Trophoblast cell (in vitro differentiated cells and primary cell): ENCODE data around the gene STEEP1. TPM values are rescaled to one million over a fixed set of nuclear protein-coding genes. Genes with fewer than 3 reads are reported as not detected.

Source experiments
- DNase-seq, 2 donors: peaks; one replicate each; pipeline ENCODE4 v3.0.0-alpha.2; 2016
- H2AFZ ChIP-seq: 2 replicates; pipeline ENCODE4 v1.6.1; 2013; ENCODE audit warnings: low read length, moderate library complexity, mild to moderate bottlenecking; ENCODE audit not compliant: insufficient read depth, poor library complexity
- H2AK5ac ChIP-seq: 2 replicates; pipeline ENCODE4 v1.6.1; 2013; ENCODE audit warnings: mild to moderate bottlenecking, low read length
- H2BK120ac ChIP-seq: 2 replicates; pipeline ENCODE4 v1.6.1; 2013; ENCODE audit warnings: low read length, mild to moderate bottlenecking, moderate library complexity; ENCODE audit not compliant: insufficient read depth, poor library complexity
- H2BK12ac ChIP-seq: 2 replicates; pipeline ENCODE4 v1.6.1; 2013; ENCODE audit warnings: mild to moderate bottlenecking, low read length, moderate library complexity
- H2BK5ac ChIP-seq: 2 replicates; pipeline ENCODE4 v1.6.1; 2013; ENCODE audit warnings: low read length, low read depth, moderate library complexity, mild to moderate bottlenecking; ENCODE audit not compliant: poor library complexity
- H3K14ac ChIP-seq: 2 replicates; pipeline ENCODE4 v1.6.1; 2013; ENCODE audit warnings: mild to moderate bottlenecking, low read length
- H3K18ac ChIP-seq: 2 replicates; pipeline ENCODE4 v1.6.1; 2013; ENCODE audit warnings: mild to moderate bottlenecking, low read length
- H3K23ac ChIP-seq: 2 replicates; pipeline ENCODE4 v1.6.1; 2013; ENCODE audit warnings: low read length
- H3K27ac ChIP-seq: 2 replicates; pipeline ENCODE4 v1.5.1; 2013; ENCODE audit warnings: low read depth, mild to moderate bottlenecking, inconsistent platforms, low read length, moderate library complexity
- H3K27me3 ChIP-seq: 2 replicates; pipeline ENCODE4 v1.6.1; 2013; ENCODE audit warnings: inconsistent platforms, mild to moderate bottlenecking, low read length, moderate library complexity; ENCODE audit not compliant: insufficient read depth
- H3K36me3 ChIP-seq, 2 experiments: 1 replicate in 1 of 2; 2 replicates in 1 of 2; pipeline ENCODE4 v1.6.1; 2013; ENCODE audit warnings: low read length in 2 of 2, mild to moderate bottlenecking in 2 of 2, moderate library complexity in 1 of 2; ENCODE audit not compliant: insufficient read depth in 2 of 2, control insufficient read depth in 1 of 2
- H3K4ac ChIP-seq: 2 replicates; pipeline ENCODE4 v1.6.1; 2013; ENCODE audit warnings: low read depth, mild to moderate bottlenecking, low read length, moderate library complexity
- H3K4me1 ChIP-seq, 2 experiments: 1 replicate in 1 of 2; 2 replicates in 1 of 2; pipeline ENCODE4 v1.6.1; 2013; ENCODE audit warnings: low read length in 2 of 2, mild to moderate bottlenecking in 2 of 2, moderate library complexity in 1 of 2; ENCODE audit not compliant: insufficient read depth in 2 of 2, control insufficient read depth in 1 of 2
- H3K4me2 ChIP-seq: 2 replicates; pipeline ENCODE4 v1.6.1; 2013; ENCODE audit warnings: inconsistent platforms, mild to moderate bottlenecking, low read length, moderate library complexity
- H3K4me3 ChIP-seq: 2 replicates; pipeline ENCODE4 v1.5.1; 2013; ENCODE audit warnings: mild to moderate bottlenecking, low read depth, low read length, inconsistent platforms
- H3K79me1 ChIP-seq: one replicate; pipeline ENCODE4 v1.6.1; 2013; ENCODE audit warnings: low read length
- H3K79me2 ChIP-seq: 2 replicates; pipeline ENCODE4 v1.6.1; 2013; ENCODE audit warnings: low read length, mild to moderate bottlenecking; ENCODE audit not compliant: control insufficient read depth, insufficient read depth, poor library complexity
- H3K9ac ChIP-seq: 2 replicates; pipeline ENCODE4 v1.6.1; 2013; ENCODE audit warnings: mild to moderate bottlenecking, low read length
- H3K9me3 ChIP-seq: 2 replicates; pipeline ENCODE4 v1.6.1; 2013; ENCODE audit warnings: low read depth, mild to moderate bottlenecking, control low read depth, inconsistent platforms, low read length; ENCODE audit not compliant: insufficient read depth
- H4K12ac ChIP-seq: 2 replicates; pipeline ENCODE4 v1.6.1; 2013; ENCODE audit warnings: low read depth, mild to moderate bottlenecking, low read length, moderate library complexity
- H4K8ac ChIP-seq: 2 replicates; pipeline ENCODE4 v1.6.1; 2013; ENCODE audit warnings: low read depth, mild to moderate bottlenecking, low read length, moderate library complexity
- H4K91ac ChIP-seq: one replicate; pipeline ENCODE4 v1.6.1; 2013; ENCODE audit warnings: low read depth, mild to moderate bottlenecking, low read length, moderate library complexity
- WGBS: extraction: QIAGEN DNeasy Blood & Tissue Kit; methylation state at CpG from one replicate; pipeline ENCODE4 v1.1.7; 2013; ENCODE audit warnings: missing lambda C conversion rate; ENCODE audit not compliant: insufficient read length, insufficient coverage; ENCODE audit errors: extremely low coverage; 5-methylcytosine and 5-hydroxymethylcytosine counted together
- polyA plus RNA-seq: library from polyadenylated mRNA; stranded (reverse); fragments of 200-250 nt; gene quantifications from 2 replicates; pipeline ENCODE4 v1.2.3, GENCODE V29; 2013

STEEP1 gene
- 23.7 TPM in 2 replicates for polyA plus RNA-seq

DNA sequence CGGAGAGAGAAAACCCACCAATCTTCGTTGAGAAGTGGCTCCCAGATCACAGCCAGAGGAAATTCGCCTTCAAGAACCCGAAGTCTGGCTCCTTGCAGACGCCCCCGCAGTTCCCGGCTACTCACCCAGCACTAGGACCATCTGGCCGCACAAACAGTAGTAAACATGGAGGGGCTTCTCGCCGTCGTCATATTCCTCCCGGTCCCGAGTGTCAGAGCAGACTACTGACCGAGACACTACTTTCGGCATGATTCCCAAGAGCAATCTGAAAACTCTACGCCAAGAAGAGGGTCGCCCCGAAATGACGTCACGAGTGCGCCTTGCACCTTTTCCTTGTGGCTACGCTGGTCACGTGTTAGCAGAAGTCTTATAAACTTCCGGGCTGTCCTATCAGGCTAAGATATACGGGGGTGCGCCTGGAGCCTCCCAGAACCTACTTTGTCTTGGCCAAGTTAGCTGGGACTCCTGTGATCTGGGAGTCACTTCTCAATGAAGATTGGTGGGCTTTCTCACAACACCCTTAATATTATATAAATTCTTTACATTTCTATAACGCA, at the start of gene STEEP1:
TSS of gene STEEP1 (minus strand) at position 303 of the 557 bp plus-strand sequence. CDS start at position 249, 54 bp downstream.
- Histone ChIP-seq H4K12ac (no peak within 1 kb of the TSS), H3K27ac (no peak within 1 kb of the TSS), H3K4ac (no peak within 1 kb of the TSS), H3K23ac (no peak within 1 kb of the TSS), H3K4me2 (peak within 1 kb of the TSS; percentile 69), H3K4me3 (peak within 1 kb of the TSS; percentile 77), H3K18ac (no peak within 1 kb of the TSS), H3K9ac (peak within 1 kb of the TSS; percentile 87), H3K9me3 (no peaks in the 10 kb centered on the region), H2BK5ac (no peak within 1 kb of the TSS), H4K91ac (no peak within 1 kb of the TSS), H3K79me2 (peaks cover 2% of the 10 kb centered on the region), H4K8ac (peak within 1 kb of the TSS; percentile 77), H2AFZ (no peak within 1 kb of the TSS), H3K36me3 (peaks cover 0 to 3% of the 10 kb centered on the region in 2 experiments), H3K14ac (no peak within 1 kb of the TSS), H3K27me3 (no peaks in the 10 kb centered on the region), H2AK5ac (no peak within 1 kb of the TSS), H3K4me1 (peaks cover 0 to 2% of the 10 kb centered on the region in 2 experiments), H2BK12ac (no peak within 1 kb of the TSS), H2BK120ac (no peak within 1 kb of the TSS), H3K79me1 (no peaks in the 10 kb centered on the region)
- DNase-seq, result peak; percentile 81 to 94
- no CpG with 5 or more reads among the region's 27 CpGs for WGBS

DNA sequence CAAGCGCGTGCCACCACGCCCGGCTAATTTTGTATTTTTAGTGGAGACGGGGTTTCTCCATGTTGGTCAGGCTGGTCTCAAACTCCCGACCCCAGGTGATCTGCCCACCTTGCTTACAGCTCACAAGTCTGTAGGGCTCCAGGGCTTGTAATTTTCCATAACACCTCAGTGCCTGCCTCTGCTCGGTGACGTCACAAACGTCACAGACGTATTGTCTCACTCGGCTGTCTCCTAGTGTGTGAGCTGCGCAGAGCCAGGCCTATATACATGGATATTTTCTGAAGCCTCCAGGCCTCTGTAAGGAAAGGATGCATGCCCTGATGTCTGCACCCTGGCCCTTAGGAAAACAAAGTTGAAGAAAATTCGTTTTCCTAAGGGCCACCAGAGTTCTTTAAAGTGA, 49.6 kb upstream of the STEEP1 start:
- Histone ChIP-seq H2BK120ac (no peak overlapping the region), H3K9ac (no peak overlapping the region), H3K4me1 (no peaks in the 10 kb centered on the region), H3K4me2 (no peak overlapping the region), H4K8ac (no peak overlapping the region), H3K9me3 (no peaks in the 10 kb centered on the region), H4K91ac (no peak overlapping the region), H3K27me3 (no peaks in the 10 kb centered on the region), H2AK5ac (no peak overlapping the region), H2AFZ (no peak overlapping the region), H3K4me3 (no peak overlapping the region), H3K18ac (no peak overlapping the region), H3K36me3 (peaks cover 3% of the 10 kb centered on the region in 2 experiments), H3K27ac (no peak overlapping the region), H3K79me1 (no peaks in the 10 kb centered on the region), H3K79me2 (no peaks in the 10 kb centered on the region), H3K14ac (no peak overlapping the region), H3K23ac (no peak overlapping the region), H2BK5ac (no peak overlapping the region), H4K12ac (no peak overlapping the region), H2BK12ac (no peak overlapping the region), H3K4ac (no peak overlapping the region)
- WGBS, result no CpG with 5 or more reads among the region's 13 CpGs
- DNase-seq, result peak in 1 of 2 donors; percentile 60

GRCh38 chrX:119607018-119607389, 41.8 kb upstream of the STEEP1 start:
- H4K12ac ChIP-seq, result no peak overlapping the region
- H3K79me1 ChIP-seq, result peaks cover 3% of the 10 kb centered on the region
- no peak for DNase-seq
- H3K9me3 ChIP-seq, result no peaks in the 10 kb centered on the region
- H3K79me2 ChIP-seq, result peaks cover 8% of the 10 kb centered on the region
- H3K23ac ChIP-seq, result no peak overlapping the region
- H3K27ac ChIP-seq, result no peak overlapping the region
- H4K8ac ChIP-seq, result no peak overlapping the region
- H3K27me3 ChIP-seq, result no peaks in the 10 kb centered on the region
- H3K4me3 ChIP-seq, result no peak overlapping the region
- H3K18ac ChIP-seq, result no peak overlapping the region
- H3K4me2 ChIP-seq, result no peak overlapping the region
- no peak overlapping the region for H3K14ac ChIP-seq
- H2BK12ac ChIP-seq, result no peak overlapping the region
- no peak overlapping the region for H4K91ac ChIP-seq
- peaks cover 0 to 2% of the 10 kb centered on the region in 2 experiments for H3K4me1 ChIP-seq
- no peak overlapping the region for H2AK5ac ChIP-seq
- no peak overlapping the region for H3K4ac ChIP-seq
- no peaks in the 10 kb centered on the region for H3K36me3 ChIP-seq
- H2BK5ac ChIP-seq, result no peak overlapping the region
- no peak overlapping the region for H2BK120ac ChIP-seq
- H3K9ac ChIP-seq, result no peak overlapping the region
- no peak overlapping the region for H2AFZ ChIP-seq
- WGBS, result no CpG with 5 or more reads among the region's 7 CpGs

DNA sequence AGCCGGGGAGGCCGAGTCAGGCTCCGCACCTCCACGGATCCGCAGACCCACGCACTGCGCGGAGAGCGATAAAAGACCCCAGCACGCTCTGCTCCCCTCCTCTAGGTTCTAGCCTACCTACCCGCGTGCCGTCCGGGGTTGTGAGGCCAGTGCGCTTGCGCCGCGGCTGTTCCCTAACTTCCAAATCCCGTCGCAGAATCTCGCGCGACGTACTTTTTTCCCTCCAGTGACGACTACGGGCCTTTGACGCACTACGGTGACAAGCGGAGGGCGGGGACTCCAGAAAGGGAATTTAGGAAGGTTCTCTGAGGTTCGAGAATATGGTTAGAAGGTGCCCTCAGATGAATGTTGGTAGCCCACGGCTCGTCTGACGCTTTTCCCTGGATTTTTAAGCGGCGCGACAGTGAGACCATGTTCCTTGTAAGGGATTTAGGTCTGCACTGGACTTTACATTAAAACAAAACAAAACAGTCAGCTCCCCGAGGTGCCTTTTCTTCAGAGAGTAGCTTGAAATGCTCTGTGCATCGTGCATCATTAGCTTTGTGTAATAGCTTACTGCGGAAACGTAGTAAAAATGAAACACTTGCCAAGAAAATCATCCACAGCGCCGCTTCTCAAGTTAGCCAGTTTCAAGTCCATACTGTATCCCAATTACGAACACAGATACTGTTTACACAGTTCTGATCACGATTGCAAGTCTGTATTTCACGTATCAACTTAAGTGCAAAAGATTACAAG, 41.2 kb upstream of the STEEP1 start, which contains the start of gene NKRF:
TSS of gene NKRF (minus strand) at position 145 of the 738 bp plus-strand sequence.
- H4K91ac ChIP-seq, result peak within 1 kb of the TSS; percentile 84
- no peaks in the 10 kb centered on the region for H3K9me3 ChIP-seq
- peak within 1 kb of the TSS; percentile 57 for H2AK5ac ChIP-seq
- H3K4me2 ChIP-seq, result peak within 1 kb of the TSS; percentile 93
- H3K4me1 ChIP-seq, result peaks cover 0 to 2% of the 10 kb centered on the region in 2 experiments
- peak within 1 kb of the TSS; percentile 98 for H3K4me3 ChIP-seq
- no peak within 1 kb of the TSS for H3K23ac ChIP-seq
- H2BK5ac ChIP-seq, result peak within 1 kb of the TSS; percentile 55
- peak within 1 kb of the TSS; percentile 95 for H2AFZ ChIP-seq
- WGBS, result no CpG with 5 or more reads among the region's 46 CpGs
- H3K4ac ChIP-seq, result peak within 1 kb of the TSS; percentile 60
- peaks cover 3% of the 10 kb centered on the region for H3K79me1 ChIP-seq
- H3K79me2 ChIP-seq, result peaks cover 8% of the 10 kb centered on the region
- H2BK120ac ChIP-seq, result peak within 1 kb of the TSS; percentile 59
- no peak within 1 kb of the TSS for H2BK12ac ChIP-seq
- peak within 1 kb of the TSS; percentile 100 for H3K9ac ChIP-seq
- no peaks in the 10 kb centered on the region for H3K27me3 ChIP-seq
- peak within 1 kb of the TSS; percentile 95 for H3K18ac ChIP-seq
- no peak within 1 kb of the TSS for H3K27ac ChIP-seq
- H4K12ac ChIP-seq, result peak within 1 kb of the TSS; percentile 94
- H3K14ac ChIP-seq, result peak within 1 kb of the TSS; percentile 95
- H3K36me3 ChIP-seq, result no peaks in the 10 kb centered on the region
- peak within 1 kb of the TSS; percentile 94 for H4K8ac ChIP-seq
- peak; percentile 88 to 99 for DNase-seq
